HepG2 (cell line): ENCODE data around the gene COQ7. TPM values are rescaled to one million over a fixed set of nuclear protein-coding genes. Genes with fewer than 3 reads are reported as not detected.

Experiments
- ARNTL ChIP-seq: sonication (generic); formaldehyde crosslinking; IDR thresholded peaks from 2 replicates; pipeline ENCODE4 v1.4.0; 2020; ENCODE audit warnings: mild to moderate bottlenecking, missing genetic modification reagents
- GATA4 ChIP-seq: sonication (generic); IDR thresholded peaks from 2 replicates; pipeline ENCODE4 v1.6.1; 2016; ENCODE audit warnings: antibody characterized with exemption, low read depth, borderline replicate concordance
- HNF1B ChIP-seq: sonication (generic); formaldehyde crosslinking; IDR thresholded peaks from 2 replicates; pipeline ENCODE4 v1.5.1; 2020; ENCODE audit warnings: mild to moderate bottlenecking, moderate library complexity, missing genetic modification reagents
- HNF4G ChIP-seq, 2 experiments: sonication (generic) in 1 of 2; formaldehyde crosslinking in 1 of 2; IDR thresholded peaks; 2 replicates each; pipeline versions ENCODE4 v1.4.0 to v1.6.1; 2011 to 2020; ENCODE audit warnings: borderline replicate concordance in 2 of 2, low read depth in 2 of 2, mild to moderate bottlenecking in 2 of 2, low read length in 1 of 2, missing genetic modification reagents in 1 of 2, moderate library complexity in 1 of 2
- IKZF5 ChIP-seq: IDR thresholded peaks from 2 replicates; pipeline ENCODE4 v1.6.1; 2018; ENCODE audit warnings: missing genetic modification reagents, mild to moderate bottlenecking, missing compliant biosample characterization
- KAT7 ChIP-seq: IDR thresholded peaks from 2 replicates; pipeline ENCODE4 v1.6.1; 2018; ENCODE audit warnings: borderline replicate concordance, missing compliant biosample characterization
- NBN ChIP-seq: fragments of 450-650 bp; conservative IDR thresholded peaks from 2 replicates; pipeline ENCODE4 v1.6.1; 2017
- RNF219 ChIP-seq: sonication (generic); formaldehyde crosslinking; IDR thresholded peaks from 2 replicates; pipeline ENCODE4 v1.5.0; 2020; ENCODE audit warnings: mild to moderate bottlenecking, missing genetic modification reagents
- THAP8 ChIP-seq: sonication (generic); formaldehyde crosslinking; IDR thresholded peaks from 2 replicates; pipeline ENCODE4 v1.5.1; 2020; ENCODE audit warnings: missing genetic modification reagents, mild to moderate bottlenecking, borderline replicate concordance
- TSC22D2 ChIP-seq: sonication (generic); formaldehyde crosslinking; IDR thresholded peaks from 2 replicates; pipeline ENCODE4 v1.5.1; 2020; ENCODE audit warnings: missing genetic modification reagents, mild to moderate bottlenecking, borderline replicate concordance
- ZNF547 ChIP-seq: sonication (generic); formaldehyde crosslinking; IDR thresholded peaks from 2 replicates; pipeline ENCODE4 v1.5.1; 2020; ENCODE audit warnings: mild to moderate bottlenecking, missing genetic modification reagents
- ZNF574 ChIP-seq: sonication (generic); formaldehyde crosslinking; IDR thresholded peaks from 2 replicates; pipeline ENCODE4 v1.4.0; 2020; ENCODE audit warnings: missing genetic modification reagents
- ZNF687 ChIP-seq: sonication (generic); formaldehyde crosslinking; IDR thresholded peaks from 2 replicates; pipeline ENCODE4 v1.5.1; 2020; ENCODE audit warnings: mild to moderate bottlenecking, missing genetic modification reagents, moderate library complexity
- ZSCAN21 ChIP-seq: sonication (generic); formaldehyde crosslinking; IDR thresholded peaks from 2 replicates; pipeline ENCODE4 v1.8.0; 2022; ENCODE audit warnings: mild to moderate bottlenecking, missing genetic modification reagents, moderate library complexity, borderline replicate concordance
- polyA plus RNA-seq, 8 experiments: library from polyadenylated mRNA; depleted of rRNA in 3 of 8; stranded (reverse) in 7 of 8; unstranded in 1 of 8; fragments of >200 nt; fragmentation: Illumina TruSeq in 4 of 8; extraction: Trizol in 4 of 8; gene quantifications; 2 replicates each; pipeline versions ENCODE4 v1.2.1 to v1.2.3, GENCODE V29; 2011 to 2016; ENCODE audit warnings: low read depth in 4 of 8, missing spikeins in 1 of 8, mixed read lengths in 1 of 8; ENCODE audit not compliant: insufficient read depth in 1 of 8
- total RNA-seq, 5 experiments: library from RNA; depleted of rRNA; stranded (reverse); fragments of >200 nt; fragmentation: Illumina TruSeq; extraction: Trizol; gene quantifications; 2 replicates each; pipeline ENCODE4 v1.2.3, GENCODE V29; 2016; ENCODE audit warnings: low read depth in 1 of 5

The COQ7 gene
- total and polyA plus RNA-seq, 2 of the 13 experiments (the other 11 are each of a cell fraction or from before 2014, with no cell fraction given) = 20.1 to 45.7 TPM

GRCh38 chr16:19114359-19115147, 47.1 kb downstream of the COQ7 start (continued):
- TF ChIP-seq THAP8 (no peak), RNF219 (CRISPR knock-in tag) (no peak), GATA4 (no peak), HNF4G (IDR thresholded peaks at IDR 0.05; ENCODE audit: borderline replicate concordance, low read depth, low read length) (no peak; the same call in 1 of the 2 replicates), HNF4G (CRISPR knock-in tag; IDR thresholded peaks at IDR 0.05; ENCODE audit: borderline replicate concordance, low read depth) (no peak), HNF1B (CRISPR knock-in tag) (0 out of 2 replicates have a peak, but pooled peaks have one; percentile 42), TSC22D2 (no peak), KAT7 (CRISPR knock-in tag) (no peak), ZNF547 (CRISPR knock-in tag) (peak; percentile 84), ARNTL (CRISPR knock-in tag) (0 out of 2 replicates have a peak, but pooled peaks have one; percentile 7), ZNF687 (CRISPR knock-in tag) (peak; percentile 75), IKZF5 (CRISPR knock-in tag) (0 out of 2 replicates have a peak, but pooled peaks have one; percentile 25), ZNF574 (no peak), ZSCAN21 (CRISPR knock-in tag) (peak; percentile 17; the same call in 1 of the 2 replicates), NBN (no peak)
